ENCODE data around the gene LMAN1L.

Gene LMAN1L

DNA sequence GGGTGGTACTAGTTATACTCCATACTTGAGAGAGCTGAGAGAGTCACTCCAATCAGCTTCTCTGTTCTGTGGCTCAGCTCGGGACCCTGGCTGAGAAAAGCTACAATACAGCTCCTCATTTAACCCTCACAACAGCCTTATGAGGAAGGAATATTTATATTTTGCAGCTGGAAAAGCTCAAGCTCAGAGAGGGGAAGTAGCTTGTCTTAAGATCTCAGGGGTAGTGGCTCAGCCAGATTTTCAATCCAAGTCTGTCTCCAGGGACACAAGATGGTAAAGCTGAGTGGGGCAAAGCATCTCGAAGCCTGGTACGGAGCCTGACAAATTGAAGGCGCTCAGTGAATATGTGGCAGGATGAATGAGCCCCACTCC lies 45.7 kb downstream of the LMAN1L start:
- DNase-seq (ENCODE audit: low spot score), result no peak

DNA sequence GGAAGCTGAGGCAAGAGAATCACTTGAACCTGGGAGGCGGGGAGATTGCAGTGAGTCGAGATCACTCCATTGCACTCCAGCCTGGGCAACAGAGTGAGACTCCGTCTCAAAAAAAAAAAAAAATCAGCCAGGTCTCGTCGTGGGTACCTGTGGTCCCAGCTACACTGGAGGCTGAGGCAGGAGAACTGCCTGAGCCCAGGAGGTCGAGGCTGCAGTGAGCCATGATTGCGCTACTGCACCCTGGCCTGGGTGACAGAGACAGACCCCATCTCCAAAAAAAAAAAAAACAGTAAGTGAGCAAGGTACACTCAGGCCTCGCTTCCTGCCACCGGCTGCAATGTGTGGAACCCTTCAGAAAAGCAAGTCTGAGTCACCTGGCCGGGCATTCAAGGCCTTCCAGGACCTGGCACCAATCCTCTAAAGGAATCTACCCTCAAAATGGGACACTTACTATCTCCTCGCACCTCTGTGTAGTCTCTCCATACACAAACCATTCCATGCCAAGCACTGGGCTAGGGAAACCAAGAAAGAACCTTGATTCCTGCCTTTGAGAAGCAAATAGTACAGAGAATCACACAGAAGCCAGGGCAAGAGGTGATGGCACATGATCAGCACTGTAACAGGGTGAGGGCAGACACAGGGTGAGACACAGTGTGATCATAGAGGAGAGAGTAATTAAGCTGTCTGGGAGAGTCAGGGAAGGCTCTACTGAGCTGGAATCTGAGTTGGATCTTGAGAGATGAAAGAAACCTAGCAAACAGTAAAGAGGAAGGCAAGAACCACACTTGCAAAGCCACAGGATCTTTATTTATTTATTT lies 50.8 kb downstream of the LMAN1L start:
- DNase-seq (ENCODE audit: low spot score), result no peak

DNA sequence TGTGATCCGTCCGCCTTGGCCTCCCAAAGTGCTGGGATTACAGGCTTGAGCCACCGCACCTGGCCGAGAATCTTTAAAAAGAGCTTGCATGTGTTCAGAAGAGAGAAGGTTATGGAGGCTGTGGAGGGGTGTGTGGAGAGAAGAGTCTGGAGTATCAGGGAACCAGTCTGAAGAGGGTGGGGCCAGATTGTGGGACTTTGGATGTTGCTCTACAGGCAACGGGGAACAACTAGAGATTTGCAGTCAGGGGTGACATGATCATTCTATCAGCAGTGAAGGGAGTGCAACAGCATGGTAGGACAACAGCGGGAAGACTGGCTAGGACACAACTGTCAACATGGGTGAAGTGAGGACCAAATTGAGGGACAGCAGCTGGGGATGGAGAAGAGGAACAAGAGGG lies 51.7 kb downstream of the LMAN1L start:
- no peak for DNase-seq (ENCODE audit: low spot score)

- no peak for DNase-seq (ENCODE audit: low spot score)
These were observed 52.7 kb downstream of the LMAN1L start for GRCh38 chr15:74865316-74865715.

- no peak for DNase-seq (ENCODE audit: low spot score)
These were observed 53.5 kb downstream of the LMAN1L start for GRCh38 chr15:74866090-74866489.

DNA sequence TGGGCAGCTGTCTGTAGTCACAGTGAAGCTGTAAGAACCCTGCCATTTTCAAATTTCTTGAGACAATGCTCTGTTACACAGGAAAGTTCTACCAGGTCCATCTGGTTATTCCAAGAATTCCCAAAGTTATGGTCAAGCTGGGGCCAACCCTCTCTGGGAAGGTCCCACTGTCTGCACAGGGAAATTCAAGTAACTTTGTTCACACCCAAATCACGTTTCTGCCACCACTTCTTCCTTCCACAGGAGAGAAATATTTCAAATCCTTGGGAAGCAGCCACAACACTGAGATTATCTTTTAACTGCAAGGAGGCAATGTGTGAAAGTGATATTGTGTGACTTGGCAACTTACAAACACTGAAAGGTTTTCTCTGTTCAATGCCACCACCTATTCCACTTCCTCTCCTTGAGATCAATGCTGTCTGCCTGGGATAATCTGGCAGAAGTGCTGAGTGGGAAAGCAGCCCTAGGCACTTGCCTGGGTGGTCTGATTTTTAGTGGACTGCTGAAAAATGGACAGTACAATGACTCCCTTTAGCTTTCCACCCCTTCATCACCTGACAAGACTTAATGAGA lies 54.9 kb downstream of the LMAN1L start:
- DNase-seq (ENCODE audit: low spot score), result no peak

GRCh38 chr15:74868059-74868458 lies 55.4 kb downstream of the LMAN1L start:
- no peak for DNase-seq (ENCODE audit: low spot score)

DNA sequence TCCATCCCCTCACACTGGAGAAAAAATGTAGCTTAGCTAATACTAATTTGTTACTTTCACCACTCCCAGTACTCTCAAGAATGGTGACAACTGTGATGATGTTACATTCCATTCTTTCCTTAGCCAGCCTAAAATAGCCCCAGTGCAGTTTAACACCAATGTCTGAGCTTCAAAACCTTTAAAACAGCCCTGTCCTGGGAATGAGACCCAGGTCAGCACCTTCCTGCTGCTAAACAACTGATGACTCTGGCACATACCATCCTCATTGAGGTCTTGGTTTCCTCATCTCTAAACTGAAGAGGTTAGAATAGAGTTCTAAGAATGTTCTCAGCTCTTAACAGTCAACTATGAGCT lies 56.7 kb downstream of the LMAN1L start:
- DNase-seq (ENCODE audit: low spot score), result no peak

- peak; percentile 63 for DNase-seq (ENCODE audit: low spot score)
These were observed 57.2 kb downstream of the LMAN1L start for GRCh38 chr15:74869726-74870407.

DNA sequence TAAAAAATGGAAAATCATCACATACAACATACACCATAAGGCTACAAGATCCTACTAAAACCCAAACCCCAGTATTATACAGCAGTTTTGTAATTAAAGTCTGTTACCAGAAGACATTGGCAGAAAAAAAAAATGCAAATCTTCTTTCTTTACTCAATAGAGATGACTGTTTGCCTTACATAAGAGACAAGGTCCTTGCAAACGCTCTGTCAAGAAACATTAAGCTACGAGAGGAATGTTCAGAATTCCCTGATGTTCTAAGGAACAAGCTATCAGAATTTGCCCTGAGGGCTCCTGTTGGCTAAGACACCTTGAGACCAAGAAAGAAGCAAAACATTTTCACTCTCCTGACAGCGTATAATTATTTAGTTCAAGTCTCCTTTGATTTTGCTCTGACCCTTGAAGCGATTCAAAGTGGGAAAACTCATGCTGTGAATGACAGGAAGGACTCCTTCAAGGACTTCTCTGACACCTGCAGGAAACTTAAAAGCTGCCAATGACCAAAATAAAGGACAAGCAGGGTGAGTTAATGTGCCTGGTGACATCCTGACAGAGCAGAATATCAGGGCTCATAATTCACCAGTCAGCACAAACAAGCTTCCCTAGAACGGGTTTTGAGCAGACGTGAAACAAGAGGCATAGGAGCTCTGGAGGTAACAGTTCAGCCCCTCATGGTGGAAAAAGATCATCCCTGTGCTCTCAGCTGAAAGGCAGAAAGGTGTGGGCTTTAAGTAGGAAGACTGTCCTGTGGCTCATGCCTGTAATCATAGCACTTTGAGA lies 58.0 kb downstream of the LMAN1L start:
- no peak for DNase-seq (ENCODE audit: low spot score)

DNA sequence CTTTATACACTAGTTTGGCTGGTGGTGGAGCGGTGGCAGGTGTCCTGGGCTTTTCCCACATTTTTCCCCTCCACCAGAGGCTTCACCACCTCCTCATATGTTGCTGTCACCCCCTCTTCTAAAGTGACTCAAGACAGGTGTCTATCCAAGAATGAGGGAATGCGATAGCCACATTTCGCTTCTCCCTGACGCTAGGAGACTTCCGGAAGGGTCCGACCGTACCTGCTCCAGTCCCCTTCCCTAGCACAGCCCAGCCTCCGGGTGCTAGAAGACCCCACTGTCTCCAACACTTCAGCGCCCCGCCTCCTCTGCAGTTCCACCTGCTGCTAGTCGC lies 60.0 kb downstream of the LMAN1L start:
- DNase-seq (ENCODE audit: low spot score), result no peak

GRCh38 chr15:74873036-74873755 lies 60.6 kb downstream of the LMAN1L start, which contains the start of gene SCAMP2:
TSS of gene SCAMP2 (minus strand) at chr15:74873365. CDS start at chr15:74873255, 110 bp downstream.
- DNase-seq (ENCODE audit: low spot score), result peak; percentile 96

DNA sequence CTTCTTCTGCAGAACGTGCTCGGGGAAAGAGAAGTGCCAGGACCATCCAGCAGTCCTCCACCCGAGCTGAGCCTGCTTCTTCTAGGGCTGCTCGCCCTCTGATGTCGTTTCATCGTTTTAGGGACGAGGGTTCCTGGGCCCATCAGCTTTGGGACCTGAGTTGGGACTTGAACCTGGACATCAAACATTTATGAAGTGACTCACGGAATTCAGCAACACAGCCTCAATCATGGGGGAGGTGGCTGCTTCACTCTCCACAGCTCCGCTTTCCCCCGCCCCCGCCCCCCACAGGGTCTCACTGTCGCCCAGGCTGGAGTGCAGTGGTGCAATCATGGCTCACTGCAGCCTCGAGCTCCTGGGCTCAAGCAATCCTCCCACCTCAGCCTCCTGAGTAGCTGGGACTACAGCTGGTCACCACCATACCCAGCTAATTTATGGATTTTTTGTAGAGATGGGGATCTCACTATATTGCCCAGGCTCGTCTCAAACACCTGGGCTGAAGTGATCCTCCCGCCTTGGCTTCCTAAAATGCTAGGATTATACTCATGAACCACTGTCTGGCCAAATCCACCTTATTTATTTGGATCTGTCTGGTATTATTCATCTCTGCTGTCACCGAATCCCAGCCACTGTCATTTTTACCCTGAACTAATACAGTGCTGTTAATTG lies 61.3 kb downstream of the LMAN1L start:
- DNase-seq (ENCODE audit: low spot score), result peak; percentile 55

All from NAMALWA (cell line).